SK-N-SH treated with all-trans-retinoic acid at 6 μM for 48 hours (cell line): ENCODE results near the gene NPC1L1.

ENCODE experiments used
- ATAC-seq: fragments of 200-7000 bp; cut with Tn5 transposase; 3 replicates; pipeline ENCODE4 v1.9.1; 2020; ENCODE audit warnings: mild to moderate bottlenecking, moderate library complexity
- CREB5 ChIP-seq: fragments of 250-450 bp; sonication (Bioruptor Pico); IDR thresholded peaks from 2 replicates; pipeline ENCODE4 v1.5.1; 2020; ENCODE audit warnings: low read depth, mild to moderate bottlenecking, moderate library complexity
- CSDC2 ChIP-seq: fragments of 250-450 bp; sonication (Bioruptor Pico); IDR thresholded peaks from 2 replicates; pipeline ENCODE4 v1.5.0; 2020; ENCODE audit warnings: mild to moderate bottlenecking, moderate library complexity
- CSRNP3 ChIP-seq: fragments of 250-450 bp; sonication (Bioruptor Pico); IDR thresholded peaks from 2 replicates; pipeline ENCODE4 v1.5.1; 2021; ENCODE audit warnings: mild to moderate bottlenecking, moderate library complexity
- ESRRG ChIP-seq: fragments of 250-450 bp; sonication (Bioruptor Pico); IDR thresholded peaks from 2 replicates; pipeline ENCODE4 v1.6.1; 2021; ENCODE audit warnings: mild to moderate bottlenecking
- GLIS3 ChIP-seq: fragments of 250-450 bp; sonication (Bioruptor Pico); IDR thresholded peaks from 2 replicates; pipeline ENCODE4 v1.5.0; 2020; ENCODE audit warnings: mild to moderate bottlenecking, moderate library complexity
- ISL1 ChIP-seq: fragments of 250-450 bp; sonication (Bioruptor Pico); IDR thresholded peaks from 2 replicates; pipeline ENCODE4 v2.1.2; 2022; ENCODE audit warnings: mild to moderate bottlenecking, moderate library complexity
- OSR1 ChIP-seq: fragments of 250-450 bp; sonication (Bioruptor Pico); IDR thresholded peaks from 2 replicates; pipeline ENCODE4 v1.8.0; 2022; ENCODE audit warnings: moderate library complexity, mild to moderate bottlenecking, inconsistent platforms
- PATZ1 ChIP-seq: fragments of 250-450 bp; sonication (Bioruptor Pico); IDR thresholded peaks from 2 replicates; pipeline ENCODE4 v1.8.0; 2020; ENCODE audit warnings: mild to moderate bottlenecking, moderate library complexity, borderline replicate concordance
- POU6F1 ChIP-seq: fragments of 250-450 bp; sonication (Bioruptor Pico); IDR thresholded peaks from 2 replicates; pipeline ENCODE4 v1.8.0; 2021; ENCODE audit warnings: low read depth, mild to moderate bottlenecking, moderate library complexity, borderline replicate concordance
- PPARA ChIP-seq: fragments of 250-450 bp; sonication (Bioruptor Pico); IDR thresholded peaks from 2 replicates; pipeline ENCODE4 v1.5.0; 2020; ENCODE audit warnings: mild to moderate bottlenecking, borderline replicate concordance
- RARB ChIP-seq: fragments of 250-450 bp; sonication (Bioruptor Pico); IDR thresholded peaks from 2 replicates; pipeline ENCODE4 v1.8.0; 2021; ENCODE audit warnings: mild to moderate bottlenecking, moderate library complexity
- SNAI2 ChIP-seq: fragments of 250-450 bp; sonication (Bioruptor Pico); IDR thresholded peaks from 2 replicates; pipeline ENCODE4 v1.5.0; 2020; ENCODE audit warnings: mild to moderate bottlenecking, moderate library complexity
- TOX ChIP-seq: fragments of 250-450 bp; sonication (Bioruptor Pico); IDR thresholded peaks from 2 replicates; pipeline ENCODE4 v1.8.0; 2021; ENCODE audit warnings: mild to moderate bottlenecking, moderate library complexity, borderline replicate concordance
- TSHZ2 ChIP-seq: fragments of 250-450 bp; sonication (Bioruptor Pico); IDR thresholded peaks from 2 replicates; pipeline ENCODE4 v1.5.0; 2020; ENCODE audit warnings: mild to moderate bottlenecking, moderate library complexity
- ZC3H10 ChIP-seq: fragments of 250-450 bp; sonication (Bioruptor Pico); IDR thresholded peaks from 2 replicates; pipeline ENCODE4 v1.5.1; 2021; ENCODE audit warnings: mild to moderate bottlenecking, moderate library complexity
- ZFP3 ChIP-seq: fragments of 250-450 bp; sonication (Bioruptor Pico); IDR thresholded peaks from 2 replicates; pipeline ENCODE4 v1.5.0; 2020; ENCODE audit warnings: mild to moderate bottlenecking, moderate library complexity
- ZNF565 ChIP-seq: fragments of 450-650 bp; formaldehyde crosslinking; conservative IDR thresholded peaks from 2 replicates; pipeline ENCODE4 v1.5.0; 2020; ENCODE audit warnings: low read depth, mild to moderate bottlenecking, moderate library complexity
- ZNF8 ChIP-seq: fragments of 450-650 bp; formaldehyde crosslinking; IDR thresholded peaks from 2 replicates; pipeline ENCODE4 v1.5.0; 2020; ENCODE audit warnings: mild to moderate bottlenecking, moderate library complexity

Gene NPC1L1

GRCh38 chr7:44531421-44532380 lies 9.4 kb downstream of the NPC1L1 start:
- no peak for ATAC-seq

GRCh38 chr7:44530990-44531389 lies 10.1 kb downstream of the NPC1L1 start:
- no peak for ATAC-seq
- TF ChIP-seq OSR1 (CRISPR knock-in tag) (no peak), ZFP3 (CRISPR knock-in tag) (no peak), CSRNP3 (no peak), TOX (no peak), PATZ1 (CRISPR knock-in tag) (no peak), PPARA (CRISPR knock-in tag) (no peak), POU6F1 (CRISPR knock-in tag) (no peak), SNAI2 (CRISPR knock-in tag) (no peak), ZNF8 (CRISPR knock-in tag) (no peak), CSDC2 (CRISPR knock-in tag) (no peak), CREB5 (CRISPR knock-in tag) (no peak), ZNF565 (CRISPR knock-in tag) (no peak)

More at GRCh38 chr7:44531421-44532380, 9.4 kb downstream of the NPC1L1 start:
- no peak for TF ChIP-seq ZNF565 (CRISPR knock-in tag)
- TF ChIP-seq TSHZ2 (CRISPR knock-in tag), result no peak
- TF ChIP-seq ZC3H10 (CRISPR knock-in tag), result no peak
- TF ChIP-seq CSDC2 (CRISPR knock-in tag), result no peak
- TF ChIP-seq GLIS3, result no peak
- TF ChIP-seq POU6F1 (CRISPR knock-in tag), result no peak
- TF ChIP-seq TOX, result no peak
- TF ChIP-seq ISL1 (CRISPR knock-in tag), result no peak
- TF ChIP-seq RARB (CRISPR knock-in tag), result no peak
- no peak for TF ChIP-seq OSR1 (CRISPR knock-in tag)
- TF ChIP-seq PPARA (CRISPR knock-in tag), result no peak
- TF ChIP-seq PATZ1 (CRISPR knock-in tag), result no peak
- TF ChIP-seq ESRRG (CRISPR knock-in tag), result no peak
- TF ChIP-seq SNAI2 (CRISPR knock-in tag), result no peak
